HFFc6 (cell line): ENCODE data around the gene ARL14EP. TPM values are rescaled to one million over a fixed set of nuclear protein-coding genes. Genes with fewer than 3 reads are reported as not detected.

Experiments used
- DNase-seq: peaks from one replicate; pipeline ENCODE4 v3.0.0-alpha.2; 2018
- H3K27ac Mint-ChIP-seq: 2 replicates; pipeline ENCODE4 v1.8.0; 2020; ENCODE audit warnings: mild to moderate bottlenecking, mixed read lengths
- H3K27me3 Mint-ChIP-seq: 2 replicates; pipeline ENCODE4 v1.8.0; 2021; ENCODE audit warnings: mild to moderate bottlenecking, moderate library complexity, mixed read lengths; ENCODE audit not compliant: insufficient read depth
- H3K36me3 Mint-ChIP-seq: 2 replicates; pipeline ENCODE4 v1.8.0; 2021; ENCODE audit warnings: low read depth, mixed read lengths
- H3K4me1 Mint-ChIP-seq: 2 replicates; pipeline ENCODE4 v1.8.0; 2020; ENCODE audit warnings: low read depth, mixed read lengths
- H3K4me3 Mint-ChIP-seq: 2 replicates; pipeline ENCODE4 v1.8.0; 2020; ENCODE audit warnings: mild to moderate bottlenecking, moderate library complexity, mixed read lengths
- H3K9me3 Mint-ChIP-seq: 2 replicates; pipeline ENCODE4 v1.8.0; 2020; ENCODE audit warnings: mild to moderate bottlenecking, mixed read lengths
- total RNA-seq, 6 experiments: library from RNA; stranded (reverse); fragmentation: NEBNext Ultra II Directional; extraction: Animal tissue kit (Norgen Biotek cat#: 25700); gene quantifications; 2 replicates in 1 of 6; 3 replicates in 5 of 6; pipeline ENCODE4 v1.2.3, GENCODE V29; 2021
- TF ChIP-seq, protein P1 (sequence below): fragments of 200-600 bp; sonication (generic); IDR thresholded peaks from 2 replicates; pipeline ENCODE4 v1.5.0; 2021; ENCODE audit warnings: antibody characterized with exemption, mild to moderate bottlenecking

ARL14EP gene
- total RNA-seq, 6 experiments from 2014 or later: 16.5 to 23.6 (median 20.6) TPM

DNA sequence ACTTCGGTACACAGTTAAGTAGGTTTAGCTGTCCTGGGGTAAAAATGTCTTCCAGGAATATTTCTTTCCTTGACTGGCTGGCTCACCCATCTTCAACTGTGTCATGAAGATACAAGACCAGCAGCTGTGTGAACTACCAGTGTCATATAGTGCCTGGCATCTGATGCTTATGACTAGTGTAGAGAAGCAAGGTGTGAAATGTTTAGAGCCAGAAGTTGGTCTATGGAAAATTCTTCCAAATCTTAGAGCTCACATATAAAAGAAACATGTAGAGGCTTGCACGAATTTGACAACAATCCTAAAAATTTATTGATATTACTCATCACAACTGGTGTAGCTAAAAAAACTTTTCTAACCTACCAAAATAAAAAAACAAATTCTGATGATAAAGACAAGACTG lies 54.4 kb downstream of the ARL14EP start:
- DNase-seq: no peak
- no peak overlapping the region for H3K4me3 Mint-ChIP-seq
- TF ChIP-seq, protein P1, sequence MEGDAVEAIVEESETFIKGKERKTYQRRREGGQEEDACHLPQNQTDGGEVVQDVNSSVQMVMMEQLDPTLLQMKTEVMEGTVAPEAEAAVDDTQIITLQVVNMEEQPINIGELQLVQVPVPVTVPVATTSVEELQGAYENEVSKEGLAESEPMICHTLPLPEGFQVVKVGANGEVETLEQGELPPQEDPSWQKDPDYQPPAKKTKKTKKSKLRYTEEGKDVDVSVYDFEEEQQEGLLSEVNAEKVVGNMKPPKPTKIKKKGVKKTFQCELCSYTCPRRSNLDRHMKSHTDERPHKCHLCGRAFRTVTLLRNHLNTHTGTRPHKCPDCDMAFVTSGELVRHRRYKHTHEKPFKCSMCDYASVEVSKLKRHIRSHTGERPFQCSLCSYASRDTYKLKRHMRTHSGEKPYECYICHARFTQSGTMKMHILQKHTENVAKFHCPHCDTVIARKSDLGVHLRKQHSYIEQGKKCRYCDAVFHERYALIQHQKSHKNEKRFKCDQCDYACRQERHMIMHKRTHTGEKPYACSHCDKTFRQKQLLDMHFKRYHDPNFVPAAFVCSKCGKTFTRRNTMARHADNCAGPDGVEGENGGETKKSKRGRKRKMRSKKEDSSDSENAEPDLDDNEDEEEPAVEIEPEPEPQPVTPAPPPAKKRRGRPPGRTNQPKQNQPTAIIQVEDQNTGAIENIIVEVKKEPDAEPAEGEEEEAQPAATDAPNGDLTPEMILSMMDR: no peak
- no peak overlapping the region for H3K27ac Mint-ChIP-seq
- no peaks in the 10 kb centered on the region; the same call in 1 of the 2 replicates for H3K9me3 Mint-ChIP-seq
- no peaks in the 10 kb centered on the region for H3K4me1 Mint-ChIP-seq
- no peaks in the 10 kb centered on the region for H3K27me3 Mint-ChIP-seq
- no peaks in the 10 kb centered on the region for H3K36me3 Mint-ChIP-seq

DNA sequence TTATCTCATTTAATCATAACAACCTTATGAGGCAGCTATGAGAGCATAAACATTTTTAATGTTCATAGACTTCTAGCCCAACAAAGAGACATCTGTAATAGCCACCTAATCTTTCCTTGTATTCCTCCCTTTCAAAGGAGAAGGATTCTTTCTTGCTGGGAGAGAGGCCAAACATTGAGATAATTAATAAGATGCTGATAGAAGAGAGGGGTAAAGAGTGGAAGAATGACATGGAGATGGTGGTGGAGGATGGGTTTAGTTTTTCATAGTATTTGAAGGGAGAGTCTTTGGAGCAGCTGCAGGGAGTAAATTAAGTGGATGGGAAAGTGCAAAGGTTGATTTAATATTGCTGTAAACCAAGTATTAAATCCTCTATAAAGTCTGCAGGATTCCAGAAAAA lies 57.9 kb downstream of the ARL14EP start:
- no peaks in the 10 kb centered on the region for H3K4me1 Mint-ChIP-seq
- H3K36me3 Mint-ChIP-seq: no peaks in the 10 kb centered on the region
- no peak for DNase-seq
- H3K9me3 Mint-ChIP-seq: no peaks in the 10 kb centered on the region; the same call in 1 of the 2 replicates
- H3K27ac Mint-ChIP-seq: no peak overlapping the region
- H3K27me3 Mint-ChIP-seq: peaks cover 1% of the 10 kb centered on the region; the same call in 1 of the 2 replicates
- no peak overlapping the region for H3K4me3 Mint-ChIP-seq
- TF ChIP-seq, protein P1: no peak

GRCh38 chr11:30381879-30382278 lies 59.0 kb downstream of the ARL14EP start:
- Mint-ChIP-seq H3K27ac (no peak overlapping the region), H3K4me1 (no peaks in the 10 kb centered on the region), H3K9me3 (no peaks in the 10 kb centered on the region; the same call in 1 of the 2 replicates), H3K27me3 (peaks cover 1% of the 10 kb centered on the region; the same call in 1 of the 2 replicates), H3K36me3 (no peaks in the 10 kb centered on the region), H3K4me3 (no peak overlapping the region)
- DNase-seq: no peak
- TF ChIP-seq, protein P1: no peak

Other genes starting within 250 kb of the ARL14EP start
- gene FSHB, start 92.1 kb upstream of the ARL14EP start, total RNA-seq: not detected